Colonic mucosa (tissue), 4 donors: ENCODE data around the gene CCDC60. TPM values are rescaled to one million over a fixed set of nuclear protein-coding genes. Genes with fewer than 3 reads are reported as not detected.
A peak's percentile ranks its signal among the peaks of the same experiment; 100 is the strongest.

Experiments
- DNase-seq: peaks from one replicate; pipeline ENCODE4 v3.0.0-alpha.2; 2020
- H3K27ac ChIP-seq: fragments of 200-600 bp; one replicate; pipeline ENCODE4 v1.8.0; 2021
- H3K27me3 ChIP-seq: fragments of 200-600 bp; one replicate; pipeline ENCODE4 v1.8.0; 2021
- H3K36me3 ChIP-seq: fragments of 200-600 bp; one replicate; pipeline ENCODE4 v1.8.0; 2021
- H3K4me1 ChIP-seq: fragments of 200-600 bp; one replicate; pipeline ENCODE4 v1.8.0; 2021; ENCODE audit warnings: mild to moderate bottlenecking
- H3K4me3 ChIP-seq: fragments of 200-600 bp; one replicate; pipeline ENCODE4 v1.8.0; 2021
- H3K9ac ChIP-seq, 2 donors: one replicate each; pipeline ENCODE4 v1.7.0; 2013; ENCODE audit warnings: control low read depth in 2 of 2, low read depth in 2 of 2, low read length in 2 of 2
- H3K9me3 ChIP-seq: fragments of 200-600 bp; one replicate; pipeline ENCODE4 v1.8.0; 2021
- CTCF ChIP-seq: fragments of 200-600 bp; IDR thresholded peaks from one replicate; pipeline ENCODE4 v1.8.0; 2022; ENCODE audit warnings: antibody characterized with exemption, mild to moderate bottlenecking
- intact Hi-C: fragments of 100-400 bp; cut with DNase I; formaldehyde crosslinking; loops from one replicate; pipeline ENCODE4 v1.14.1; 2022
- total RNA-seq, 2 donors: library from RNA; stranded (reverse); fragmentation: NEBNext Ultra II Directional in 1 of 2; extraction: Animal tissue kit (Norgen Biotek cat#: 25700) in 1 of 2; gene quantifications; one replicate each; pipeline ENCODE4 v1.2.1, GENCODE V29; 2021
- donor health status: healthy.
- donor health status: DM: no; HTN: no; CAD: no.
- donor health status: DM: no; HTN: no; CAD: no.

CCDC60 gene
- total RNA-seq, 2 donors from 2014 or later = 1.3 to 2.3 TPM

GRCh38 chr12:119540476-119540875, 205.9 kb downstream of the CCDC60 start:
- Histone ChIP-seq H3K27me3 (no peaks in the 10 kb centered on the region), H3K4me1 (no peaks in the 10 kb centered on the region), H3K4me3 (no peak overlapping the region), H3K36me3 (no peaks in the 10 kb centered on the region), H3K9ac (no peak overlapping the region), H3K9me3 (no peaks in the 10 kb centered on the region), H3K27ac (no peak overlapping the region)
- TF ChIP-seq CTCF = no peak
- DNase-seq = no peak
- intact Hi-C loops = loop anchor here (10.0 kb wide), 3 partner anchors 96 to 1136 kb away; no protein-coding TSS in a partner anchor

GRCh38 chr12:119544765-119545625, 210.5 kb downstream of the CCDC60 start:
- Histone ChIP-seq H3K27ac (no peak overlapping the region), H3K4me3 (no peak overlapping the region), H3K9ac (no peak overlapping the region), H3K36me3 (no peaks in the 10 kb centered on the region), H3K9me3 (no peaks in the 10 kb centered on the region), H3K27me3 (no peaks in the 10 kb centered on the region), H3K4me1 (no peaks in the 10 kb centered on the region)
- TF ChIP-seq CTCF = peak; percentile 83
- intact Hi-C loops = loop anchor here (10.0 kb wide), 3 partner anchors 100 to 1140 kb away; no protein-coding TSS in a partner anchor
- DNase-seq = peak; percentile 57

GRCh38 chr12:119546340-119546739, 211.8 kb downstream of the CCDC60 start:
- Histone ChIP-seq H3K4me3 (no peak overlapping the region), H3K27me3 (no peaks in the 10 kb centered on the region), H3K9me3 (no peaks in the 10 kb centered on the region), H3K27ac (no peak overlapping the region), H3K4me1 (no peaks in the 10 kb centered on the region), H3K9ac (no peak overlapping the region), H3K36me3 (no peaks in the 10 kb centered on the region)
- TF ChIP-seq CTCF = no peak
- intact Hi-C loops = loop anchor here (10.0 kb wide), 3 partner anchors 102 to 1142 kb away; no protein-coding TSS in a partner anchor
- no peak for DNase-seq

GRCh38 chr12:119547001-119547400, 212.5 kb downstream of the CCDC60 start:
- intact Hi-C loops = loop anchor here (10.0 kb wide), 3 partner anchors 102 to 1142 kb away; no protein-coding TSS in a partner anchor

GRCh38 chr12:119556854-119557253, 222.3 kb downstream of the CCDC60 start:
- DNase-seq = no peak
- H3K4me3 ChIP-seq = no peak overlapping the region
- intact Hi-C loops = no loop called here
- H3K4me1 ChIP-seq = no peaks in the 10 kb centered on the region
- no peak for TF ChIP-seq CTCF
- no peaks in the 10 kb centered on the region for H3K36me3 ChIP-seq
- H3K27me3 ChIP-seq = no peaks in the 10 kb centered on the region
- H3K9me3 ChIP-seq = no peaks in the 10 kb centered on the region
- no peak overlapping the region for H3K27ac ChIP-seq
- no peak overlapping the region for H3K9ac ChIP-seq

More at GRCh38 chr12:119547001-119547400, 212.5 kb downstream of the CCDC60 start:
- Histone ChIP-seq H3K27me3 (no peaks in the 10 kb centered on the region), H3K4me1 (no peaks in the 10 kb centered on the region), H3K36me3 (no peaks in the 10 kb centered on the region), H3K9me3 (no peaks in the 10 kb centered on the region), H3K4me3 (no peak overlapping the region), H3K27ac (no peak overlapping the region), H3K9ac (no peak overlapping the region)
- no peak for DNase-seq
- TF ChIP-seq CTCF = no peak
